ENCODE results near the gene THRA.
A peak's percentile ranks its signal among the peaks of the same experiment; 100 is the strongest.

THRA gene

GRCh38 chr17:40064971-40065768, 2.4 kb downstream of the THRA start:
- no peak for DNase-seq (ENCODE audit: low read depth in 3 of 3)

- no peak for DNase-seq (ENCODE audit: low read depth in 3 of 3)
These were observed 3.2 kb downstream of the THRA start for GRCh38 chr17:40065769-40066510.

- no peak for DNase-seq (ENCODE audit: low read depth in 3 of 3)
These were observed 4.9 kb downstream of the THRA start for GRCh38 chr17:40067710-40068109.

- DNase-seq (ENCODE audit: low read depth in 3 of 3): no peak
These were observed 5.4 kb downstream of the THRA start for GRCh38 chr17:40068129-40068581.

GRCh38 chr17:40068584-40068916, 5.8 kb downstream of the THRA start:
- no peak for DNase-seq (ENCODE audit: low read depth in 3 of 3)

DNA sequence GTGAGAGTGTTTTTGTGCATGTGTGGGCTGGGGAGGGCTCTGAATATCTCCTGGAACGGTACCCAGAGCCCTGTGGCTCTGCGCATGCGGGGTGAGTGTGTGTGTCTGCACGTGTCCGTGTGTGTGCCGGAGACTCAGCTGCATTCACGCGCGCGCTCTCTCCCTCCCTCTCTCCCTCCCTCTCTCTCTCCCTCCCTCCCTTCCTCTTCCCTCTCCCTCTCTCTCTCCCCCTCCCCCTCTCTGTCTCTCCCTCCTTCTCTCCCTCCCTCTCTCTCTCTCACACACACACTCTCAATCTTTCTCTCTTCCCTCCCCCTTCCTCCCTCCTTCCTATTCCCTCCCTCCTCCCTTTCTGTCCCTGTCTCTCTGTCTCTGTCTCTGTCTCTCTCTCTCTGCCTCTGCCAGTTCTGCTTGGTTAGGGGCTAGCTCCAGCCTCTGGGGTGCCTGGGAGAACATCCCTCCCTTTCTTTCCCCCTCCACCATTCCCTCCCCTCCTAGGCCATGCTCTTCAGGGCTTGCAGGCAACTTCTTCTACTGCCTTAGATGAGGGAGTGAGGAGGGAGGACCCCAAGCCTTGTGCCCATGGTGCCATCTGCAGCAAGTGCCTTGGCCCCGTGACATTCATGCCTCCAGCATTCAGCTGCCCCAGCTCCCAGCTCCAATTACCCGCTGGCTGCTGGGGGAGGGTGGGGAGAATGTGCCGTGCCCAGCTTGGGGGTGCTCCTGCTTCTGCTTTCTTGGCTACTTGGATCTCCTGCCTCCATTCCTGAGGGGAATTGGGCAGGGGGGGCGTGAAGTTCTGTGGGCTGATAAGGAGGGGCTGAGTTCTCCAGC, 6.4 kb downstream of the THRA start:
- DNase-seq (ENCODE audit: low read depth in 3 of 3): peak; percentile 73 to 77 (median 76)

GRCh38 chr17:40069751-40070708, 7.3 kb downstream of the THRA start:
- no peak for DNase-seq (ENCODE audit: low read depth in 3 of 3)

GRCh38 chr17:40070709-40071312, 8.0 kb downstream of the THRA start:
- no peak for DNase-seq (ENCODE audit: low read depth in 3 of 3)

- DNase-seq (ENCODE audit: low read depth in 3 of 3): no peak
These were observed 8.7 kb downstream of the THRA start for GRCh38 chr17:40071313-40072039.

DNA sequence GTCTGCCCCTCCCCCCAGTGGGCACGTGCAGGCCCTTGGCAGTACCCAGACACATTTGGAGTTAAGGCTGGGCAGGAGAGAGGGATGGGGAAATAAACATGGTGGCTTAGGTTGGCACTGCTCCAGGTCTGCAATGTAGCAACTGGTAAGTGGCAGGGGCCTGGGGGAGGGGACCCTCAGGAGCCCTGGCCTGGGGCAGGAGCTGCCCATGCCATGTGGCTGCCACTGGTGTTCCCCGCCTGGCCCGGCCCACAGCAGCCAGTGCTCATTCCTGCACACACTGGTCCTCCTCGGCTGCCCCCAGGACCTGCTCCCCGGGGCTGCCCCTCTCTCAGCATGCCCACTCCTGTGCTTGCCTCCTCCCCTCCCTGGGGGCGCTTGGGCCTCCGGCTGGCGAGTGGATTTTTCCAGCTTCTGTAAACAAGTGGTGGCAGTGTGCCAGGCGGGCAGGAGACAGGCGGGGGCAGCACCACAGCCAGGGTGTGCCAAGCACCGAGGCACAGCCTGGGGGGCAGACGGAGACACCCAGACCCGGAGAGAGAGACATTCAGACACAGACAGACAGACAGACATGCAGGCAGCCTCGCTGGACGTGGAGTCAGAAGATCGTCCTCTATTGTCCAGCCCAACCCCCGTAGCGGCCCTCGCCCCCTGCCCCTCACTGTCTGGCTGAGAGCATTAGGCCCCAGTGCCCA, 9.4 kb downstream of the THRA start:
- no peak for DNase-seq (ENCODE audit: low read depth in 3 of 3)

GRCh38 chr17:40072735-40073346, 10.1 kb downstream of the THRA start:
- no peak for DNase-seq (ENCODE audit: low read depth in 3 of 3)

DNA sequence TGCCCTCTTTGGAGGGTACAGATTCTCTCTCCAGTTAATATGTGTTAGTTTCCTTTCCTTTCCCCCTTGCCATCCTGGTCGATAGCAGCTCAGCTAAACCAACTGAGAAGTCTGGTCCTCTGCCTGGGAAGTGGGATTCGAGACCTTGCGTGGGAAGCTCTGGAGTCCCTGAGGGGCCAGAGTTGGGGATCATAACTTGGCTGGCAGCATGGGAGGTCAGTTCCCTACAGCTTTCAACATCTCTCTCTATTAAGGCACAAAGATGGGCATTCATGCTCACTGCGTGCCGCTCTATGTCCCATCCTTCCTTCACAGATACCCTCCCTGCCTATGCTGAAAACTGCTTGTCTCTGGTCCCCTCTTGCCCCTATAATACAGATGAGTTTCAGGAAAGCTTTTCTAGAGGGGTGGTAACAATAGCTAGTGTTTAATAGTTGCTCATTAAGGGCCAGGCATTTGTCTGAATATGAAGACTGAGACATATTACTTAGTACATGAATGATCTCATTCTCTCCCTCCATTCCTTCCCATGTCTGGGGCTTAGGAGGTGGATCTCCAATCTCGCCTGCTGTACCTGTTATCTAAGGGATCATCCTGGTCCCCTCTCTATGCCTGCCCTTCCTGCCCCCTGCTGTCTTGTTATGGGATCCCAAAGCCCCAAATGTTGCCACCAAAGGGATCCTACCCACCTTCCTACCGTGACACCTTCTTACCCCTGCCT, 10.8 kb downstream of the THRA start:
- no peak for DNase-seq (ENCODE audit: low read depth in 3 of 3)

DNA sequence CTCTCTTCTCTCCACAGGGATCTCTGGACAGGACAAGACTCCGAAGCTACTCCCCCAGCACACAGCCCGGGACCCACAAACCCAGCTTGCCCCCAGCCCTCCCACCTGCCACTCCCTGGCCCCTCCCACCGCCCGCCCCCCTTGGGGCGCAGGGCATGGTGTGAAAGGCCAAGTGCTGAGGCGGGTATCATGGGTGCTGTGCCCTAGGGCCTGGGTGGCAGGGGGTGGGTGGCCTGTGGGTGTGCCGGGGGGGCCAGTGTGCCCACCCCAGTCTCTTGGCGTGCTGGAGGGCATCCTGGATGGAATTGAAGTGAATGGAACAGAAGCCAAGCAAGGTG, 11.4 kb downstream of the THRA start:
- DNase-seq (ENCODE audit: low read depth in 3 of 3): no peak

DNA sequence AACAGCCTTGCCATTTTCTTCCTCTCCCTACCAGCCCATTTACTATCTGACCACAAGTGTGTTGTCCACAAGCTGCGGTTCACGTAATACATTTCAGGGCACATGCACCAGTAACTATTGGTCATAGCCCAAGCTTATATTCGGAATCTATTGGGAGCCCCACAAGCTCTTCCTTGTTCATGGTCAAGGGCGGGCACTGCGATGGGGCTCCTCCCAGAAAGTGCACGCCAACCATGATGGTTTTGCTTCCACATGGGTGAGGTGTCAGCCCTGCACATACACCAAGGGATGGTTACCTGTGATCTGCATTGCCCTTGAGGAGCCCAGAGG, 12.1 kb downstream of the THRA start:
- DNase-seq (ENCODE audit: low read depth in 3 of 3): no peak

- DNase-seq (ENCODE audit: low read depth in 3 of 3): peak in 2 of 3 experiments; percentile 50 to 57
These were observed 12.6 kb downstream of the THRA start for GRCh38 chr17:40075201-40075941.

GRCh38 chr17:40075942-40076498, 13.3 kb downstream of the THRA start:
- DNase-seq (ENCODE audit: low read depth in 3 of 3): no peak

GRCh38 chr17:40076591-40076990, 13.8 kb downstream of the THRA start:
- no peak for DNase-seq (ENCODE audit: low read depth in 3 of 3)

GRCh38 chr17:40079545-40079944, 16.8 kb downstream of the THRA start:
- DNase-seq (ENCODE audit: low read depth in 3 of 3): no peak

Data from stimulated activated CD4-positive, alpha-beta T cell treated with anti-CD3 and anti-CD28 coated beads, TNF-alpha, amount 100 ng/mL, for 4 hours (primary cell).